Measurements from ENCODE around the gene MORN1. TPM values are rescaled to one million over a fixed set of nuclear protein-coding genes. Genes with fewer than 3 reads are reported as not detected.

MORN1 gene
- total and polyA plus RNA-seq, 10 of the 15 experiments (the other 5 are each of a cell fraction or from before 2014, with no cell fraction given), result 0.76 to 7.9 (median 5.5) TPM

DNA sequence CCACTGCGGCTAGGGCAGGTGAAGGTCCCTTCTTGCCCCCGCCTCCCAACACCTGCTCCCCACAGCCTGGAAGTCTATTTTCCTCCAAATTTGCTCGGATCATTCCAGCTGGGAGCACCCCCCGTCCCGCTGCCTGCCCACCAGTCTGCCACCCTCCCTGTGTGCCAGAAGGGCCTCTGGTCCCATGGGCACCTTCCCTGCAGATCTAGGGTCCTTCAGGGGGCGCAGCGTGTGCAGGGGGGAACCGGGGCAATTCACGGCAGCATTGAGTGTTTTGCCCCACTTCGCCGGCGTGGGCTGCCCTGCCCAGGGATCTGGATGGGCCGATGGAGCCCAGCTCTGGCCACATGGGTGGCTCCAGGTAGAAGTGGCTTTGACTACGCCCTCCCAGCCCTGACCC, 47.3 kb upstream of the MORN1 start:
- no peak overlapping the region for H3K9ac ChIP-seq (ENCODE audit: control insufficient read depth, insufficient read depth, low read length)
- no peak overlapping the region for H3K4me3 ChIP-seq
- no peak for FAIRE-seq
- no peak overlapping the region for H3K27ac ChIP-seq (ENCODE audit: control insufficient read depth, insufficient read depth)
- ChIA-PET SMC1A (ENCODE audit: uncharacterized antibody, unreplicated experiment) (no interaction called here), RAD21 (ENCODE audit: unreplicated experiment) (no interaction called here), POLR2A (no interaction called here), CTCF (interaction anchor here (0.6 kb wide), 1 partner anchor 1052 kb away, joined by 3 read pairs; no protein-coding TSS in a partner anchor)
- H3K9me3 ChIP-seq (replicated peaks; ENCODE audit: control insufficient read depth, insufficient read depth, low read length), result no peaks in the 10 kb centered on the region
- peaks cover 2 to 3% of the 10 kb centered on the region in 2 experiments; a peak in 3 of 4 replicates for H3K27me3 ChIP-seq (replicated peaks in 1 of 2; ENCODE audit: control insufficient read depth in 2 of 2, insufficient read depth in 2 of 2, low read length in 1 of 2)
- no peak for ATAC-seq
- in situ Hi-C loops (cut with MboI), result no loop called here
- H3K36me3 ChIP-seq (ENCODE audit: control insufficient read depth in 2 of 2, insufficient read depth in 2 of 2, low read length in 1 of 2), result no peaks in the 10 kb centered on the region
- no peaks in the 10 kb centered on the region for H3K79me2 ChIP-seq (ENCODE audit: control insufficient read depth, insufficient read depth, low read length)
- H3K4me2 ChIP-seq (ENCODE audit: control insufficient read depth, insufficient read depth), result no peak overlapping the region
- WGBS (ENCODE audit: insufficient coverage, insufficient replicate concordance, low lambda C conversion rate, missing lambda C conversion rate), result 57% methylated on average over 14 of the region's 14 CpGs
- TF ChIP-seq SIN3A (IDR thresholded peaks at IDR 0.05; ENCODE audit: low read depth, low read length), result no peak
- no peak for TF ChIP-seq ZBTB33 (IDR thresholded peaks at IDR 0.05)
- no peak for TF ChIP-seq YY1 (IDR thresholded peaks at IDR 0.05; ENCODE audit: low read depth, low read length)
- TF ChIP-seq, protein P1, sequence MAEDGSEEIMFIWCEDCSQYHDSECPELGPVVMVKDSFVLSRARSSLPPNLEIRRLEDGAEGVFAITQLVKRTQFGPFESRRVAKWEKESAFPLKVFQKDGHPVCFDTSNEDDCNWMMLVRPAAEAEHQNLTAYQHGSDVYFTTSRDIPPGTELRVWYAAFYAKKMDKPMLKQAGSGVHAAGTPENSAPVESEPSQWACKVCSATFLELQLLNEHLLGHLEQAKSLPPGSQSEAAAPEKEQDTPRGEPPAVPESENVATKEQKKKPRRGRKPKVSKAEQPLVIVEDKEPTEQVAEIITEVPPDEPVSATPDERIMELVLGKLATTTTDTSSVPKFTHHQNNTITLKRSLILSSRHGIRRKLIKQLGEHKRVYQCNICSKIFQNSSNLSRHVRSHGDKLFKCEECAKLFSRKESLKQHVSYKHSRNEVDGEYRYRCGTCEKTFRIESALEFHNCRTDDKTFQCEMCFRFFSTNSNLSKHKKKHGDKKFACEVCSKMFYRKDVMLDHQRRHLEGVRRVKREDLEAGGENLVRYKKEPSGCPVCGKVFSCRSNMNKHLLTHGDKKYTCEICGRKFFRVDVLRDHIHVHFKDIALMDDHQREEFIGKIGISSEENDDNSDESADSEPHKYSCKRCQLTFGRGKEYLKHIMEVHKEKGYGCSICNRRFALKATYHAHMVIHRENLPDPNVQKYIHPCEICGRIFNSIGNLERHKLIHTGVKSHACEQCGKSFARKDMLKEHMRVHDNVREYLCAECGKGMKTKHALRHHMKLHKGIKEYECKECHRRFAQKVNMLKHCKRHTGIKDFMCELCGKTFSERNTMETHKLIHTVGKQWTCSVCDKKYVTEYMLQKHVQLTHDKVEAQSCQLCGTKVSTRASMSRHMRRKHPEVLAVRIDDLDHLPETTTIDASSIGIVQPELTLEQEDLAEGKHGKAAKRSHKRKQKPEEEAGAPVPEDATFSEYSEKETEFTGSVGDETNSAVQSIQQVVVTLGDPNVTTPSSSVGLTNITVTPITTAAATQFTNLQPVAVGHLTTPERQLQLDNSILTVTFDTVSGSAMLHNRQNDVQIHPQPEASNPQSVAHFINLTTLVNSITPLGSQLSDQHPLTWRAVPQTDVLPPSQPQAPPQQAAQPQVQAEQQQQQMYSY (CRISPR knock-in tag; IDR thresholded peaks at IDR 0.05), result no peak
- no peak for TF ChIP-seq ZNF274 (IDR thresholded peaks at IDR 0.05; ENCODE audit: insufficient read depth, insufficient read length)
- TF ChIP-seq EED (IDR thresholded peaks at IDR 0.05; ENCODE audit: low read depth), result no peak
- H2AFZ ChIP-seq (ENCODE audit: control insufficient read depth, low read depth, low read length), result no peak overlapping the region
- intact Hi-C loops (cut with micrococcal nuclease; ENCODE audit: unreplicated experiment), result no loop called here
- H3K4me1 ChIP-seq (ENCODE audit: control insufficient read depth, insufficient read depth, low read length), result peaks cover 11% of the 10 kb centered on the region
- BruUV-seq (replicated peaks), result no TSS peak
- no peak for DNase-seq (ENCODE audit: low read depth, low spot score)
- no peaks in the 10 kb centered on the region for H4K20me1 ChIP-seq (ENCODE audit: control insufficient read depth, insufficient read depth)

All from GM12878 (cell line).